HG02884 (cell line): ENCODE results near the gene KIF5C.

Experiments
- ATAC-seq: cut with Tn5 transposase; IDR thresholded peaks from one replicate; pipeline ENCODE4 v1.9.1; 2021; ENCODE audit warnings: mild to moderate bottlenecking, moderate library complexity; ENCODE audit not compliant: unreplicated experiment

KIF5C gene

GRCh38 chr2:149009576-149010461 is 134.8 kb downstream of the KIF5C start:
- no peak for ATAC-seq

GRCh38 chr2:149012545-149012944 is 137.5 kb downstream of the KIF5C start:
- ATAC-seq = no peak

GRCh38 chr2:149015501-149015900 is 140.5 kb downstream of the KIF5C start:
- no peak for ATAC-seq

- ATAC-seq = no peak
Observed at GRCh38 chr2:149015926-149016563, 141.0 kb downstream of the KIF5C start.

- no peak for ATAC-seq
Observed at GRCh38 chr2:149017116-149017985, 142.3 kb downstream of the KIF5C start.

- ATAC-seq = no peak
Observed at GRCh38 chr2:149018981-149019380, 144.0 kb downstream of the KIF5C start.

GRCh38 chr2:149019768-149020167 is 144.7 kb downstream of the KIF5C start:
- ATAC-seq = no peak

- ATAC-seq = peak; percentile 30
Observed at GRCh38 chr2:149020432-149020851, 145.4 kb downstream of the KIF5C start.

- peak; percentile 59 for ATAC-seq
Observed at GRCh38 chr2:149021271-149021719, 146.3 kb downstream of the KIF5C start.

- peak; percentile 59 for ATAC-seq
Observed at GRCh38 chr2:149021761-149022160, 146.7 kb downstream of the KIF5C start.

- no peak for ATAC-seq
Observed at GRCh38 chr2:149023091-149023490, 148.1 kb downstream of the KIF5C start.

- ATAC-seq = no peak
Observed at GRCh38 chr2:149027590-149028250, 152.7 kb downstream of the KIF5C start.

GRCh38 chr2:149028377-149028776 is 153.3 kb downstream of the KIF5C start:
- ATAC-seq = no peak

- ATAC-seq = no peak
Observed at GRCh38 chr2:149028891-149029290, 153.9 kb downstream of the KIF5C start.

GRCh38 chr2:149029307-149029965 is 154.4 kb downstream of the KIF5C start:
- ATAC-seq = no peak

- no peak for ATAC-seq
Observed at GRCh38 chr2:149031396-149031795, 156.4 kb downstream of the KIF5C start.

- ATAC-seq = no peak
Observed at GRCh38 chr2:149033716-149034115, 158.7 kb downstream of the KIF5C start.

GRCh38 chr2:149034406-149034805 is 159.4 kb downstream of the KIF5C start:
- no peak for ATAC-seq

- no peak for ATAC-seq
Observed at GRCh38 chr2:149036507-149037293, 161.7 kb downstream of the KIF5C start.
